SK-N-SH treated with all-trans-retinoic acid at 6 μM for 48 hours (cell line): ENCODE data around the gene OBSCN.

ENCODE experiments used
- ATAC-seq: fragments of 200-7000 bp; cut with Tn5 transposase; 3 replicates; pipeline ENCODE4 v1.9.1; 2020; ENCODE audit warnings: mild to moderate bottlenecking, moderate library complexity
- ARNTL ChIP-seq: fragments of 450-650 bp; formaldehyde crosslinking; IDR thresholded peaks from 2 replicates; pipeline ENCODE4 v1.5.0; 2020; ENCODE audit warnings: low read depth, mild to moderate bottlenecking, moderate library complexity, borderline replicate concordance
- BACH2 ChIP-seq: fragments of 250-450 bp; sonication (Bioruptor Pico); IDR thresholded peaks from 2 replicates; pipeline ENCODE4 v1.9.0; 2021; ENCODE audit warnings: mild to moderate bottlenecking, borderline replicate concordance
- CREB5 ChIP-seq: fragments of 250-450 bp; sonication (Bioruptor Pico); IDR thresholded peaks from 2 replicates; pipeline ENCODE4 v1.5.1; 2020; ENCODE audit warnings: low read depth, mild to moderate bottlenecking, moderate library complexity
- CSDC2 ChIP-seq: fragments of 250-450 bp; sonication (Bioruptor Pico); IDR thresholded peaks from 2 replicates; pipeline ENCODE4 v1.5.0; 2020; ENCODE audit warnings: mild to moderate bottlenecking, moderate library complexity
- CSRNP3 ChIP-seq: fragments of 250-450 bp; sonication (Bioruptor Pico); IDR thresholded peaks from 2 replicates; pipeline ENCODE4 v1.5.1; 2021; ENCODE audit warnings: mild to moderate bottlenecking, moderate library complexity
- ESRRG ChIP-seq: fragments of 250-450 bp; sonication (Bioruptor Pico); IDR thresholded peaks from 2 replicates; pipeline ENCODE4 v1.6.1; 2021; ENCODE audit warnings: mild to moderate bottlenecking
- GLIS3 ChIP-seq: fragments of 250-450 bp; sonication (Bioruptor Pico); IDR thresholded peaks from 2 replicates; pipeline ENCODE4 v1.5.0; 2020; ENCODE audit warnings: mild to moderate bottlenecking, moderate library complexity
- ISL1 ChIP-seq: fragments of 250-450 bp; sonication (Bioruptor Pico); IDR thresholded peaks from 2 replicates; pipeline ENCODE4 v2.1.2; 2022; ENCODE audit warnings: mild to moderate bottlenecking, moderate library complexity
- OSR1 ChIP-seq: fragments of 250-450 bp; sonication (Bioruptor Pico); IDR thresholded peaks from 2 replicates; pipeline ENCODE4 v1.8.0; 2022; ENCODE audit warnings: moderate library complexity, mild to moderate bottlenecking, inconsistent platforms
- PATZ1 ChIP-seq: fragments of 250-450 bp; sonication (Bioruptor Pico); IDR thresholded peaks from 2 replicates; pipeline ENCODE4 v1.8.0; 2020; ENCODE audit warnings: mild to moderate bottlenecking, moderate library complexity, borderline replicate concordance
- POU6F1 ChIP-seq: fragments of 250-450 bp; sonication (Bioruptor Pico); IDR thresholded peaks from 2 replicates; pipeline ENCODE4 v1.8.0; 2021; ENCODE audit warnings: low read depth, mild to moderate bottlenecking, moderate library complexity, borderline replicate concordance
- PPARA ChIP-seq: fragments of 250-450 bp; sonication (Bioruptor Pico); IDR thresholded peaks from 2 replicates; pipeline ENCODE4 v1.5.0; 2020; ENCODE audit warnings: mild to moderate bottlenecking, borderline replicate concordance
- RARB ChIP-seq: fragments of 250-450 bp; sonication (Bioruptor Pico); IDR thresholded peaks from 2 replicates; pipeline ENCODE4 v1.8.0; 2021; ENCODE audit warnings: mild to moderate bottlenecking, moderate library complexity
- TCF4 ChIP-seq: fragments of 250-450 bp; sonication (Bioruptor Pico); IDR thresholded peaks from 2 replicates; pipeline ENCODE4 v1.8.0; 2021; ENCODE audit warnings: mild to moderate bottlenecking, moderate library complexity, borderline replicate concordance
- TSHZ2 ChIP-seq: fragments of 250-450 bp; sonication (Bioruptor Pico); IDR thresholded peaks from 2 replicates; pipeline ENCODE4 v1.5.0; 2020; ENCODE audit warnings: mild to moderate bottlenecking, moderate library complexity
- ZFP3 ChIP-seq: fragments of 250-450 bp; sonication (Bioruptor Pico); IDR thresholded peaks from 2 replicates; pipeline ENCODE4 v1.5.0; 2020; ENCODE audit warnings: mild to moderate bottlenecking, moderate library complexity
- ZFP30 ChIP-seq: fragments of 450-650 bp; formaldehyde crosslinking; IDR thresholded peaks from 2 replicates; pipeline ENCODE4 v1.5.0; 2022; ENCODE audit warnings: mild to moderate bottlenecking, moderate library complexity
- ZNF565 ChIP-seq: fragments of 450-650 bp; formaldehyde crosslinking; conservative IDR thresholded peaks from 2 replicates; pipeline ENCODE4 v1.5.0; 2020; ENCODE audit warnings: low read depth, mild to moderate bottlenecking, moderate library complexity
- ZNF70 ChIP-seq: fragments of 450-650 bp; formaldehyde crosslinking; IDR thresholded peaks from 2 replicates; pipeline ENCODE4 v1.5.0; 2020; ENCODE audit warnings: mild to moderate bottlenecking, moderate library complexity

OBSCN gene

GRCh38 chr1:228393811-228394570, 186.1 kb downstream of the OBSCN start:
- TF ChIP-seq PPARA (CRISPR knock-in tag) (no peak), ARNTL (CRISPR knock-in tag) (no peak), ZFP30 (CRISPR knock-in tag) (no peak), TCF4 (CRISPR knock-in tag) (no peak), RARB (no peak), ZFP3 (CRISPR knock-in tag) (no peak), CREB5 (CRISPR knock-in tag) (no peak), ISL1 (CRISPR knock-in tag) (no peak), BACH2 (CRISPR knock-in tag) (no peak), OSR1 (CRISPR knock-in tag) (no peak), ESRRG (no peak), PATZ1 (CRISPR knock-in tag) (no peak), POU6F1 (CRISPR knock-in tag) (no peak), ZNF565 (no peak), GLIS3 (CRISPR knock-in tag) (no peak), CSRNP3 (no peak)

GRCh38 chr1:228394571-228395394, 186.9 kb downstream of the OBSCN start:
- no peak for TF ChIP-seq CSRNP3
- no peak for TF ChIP-seq CSDC2 (CRISPR knock-in tag)
- no peak for TF ChIP-seq BACH2 (CRISPR knock-in tag)
- TF ChIP-seq TSHZ2 (CRISPR knock-in tag): no peak
- TF ChIP-seq CREB5 (CRISPR knock-in tag): no peak
- TF ChIP-seq POU6F1 (CRISPR knock-in tag): no peak
- TF ChIP-seq ZNF70 (CRISPR knock-in tag): no peak
- TF ChIP-seq RARB: no peak
- TF ChIP-seq, all 23 proteins: peak for 0
- no peak for ATAC-seq

More at GRCh38 chr1:228393811-228394570, 186.1 kb downstream of the OBSCN start:
- ATAC-seq: peak; percentile 6
